Measurements from ENCODE around the gene SENP7.

The SENP7 gene

GRCh38 chr3:101377209-101377608 lies 135.8 kb downstream of the SENP7 start:
- H3K4me3 ChIP-seq (ENCODE audit: low read length): no peak overlapping the region
- DNase-seq (ENCODE audit: low read depth): no peak
- TF ChIP-seq CTCF (conservative IDR thresholded peaks at IDR 0.05; ENCODE audit: low read depth, low read length): no peak

DNA sequence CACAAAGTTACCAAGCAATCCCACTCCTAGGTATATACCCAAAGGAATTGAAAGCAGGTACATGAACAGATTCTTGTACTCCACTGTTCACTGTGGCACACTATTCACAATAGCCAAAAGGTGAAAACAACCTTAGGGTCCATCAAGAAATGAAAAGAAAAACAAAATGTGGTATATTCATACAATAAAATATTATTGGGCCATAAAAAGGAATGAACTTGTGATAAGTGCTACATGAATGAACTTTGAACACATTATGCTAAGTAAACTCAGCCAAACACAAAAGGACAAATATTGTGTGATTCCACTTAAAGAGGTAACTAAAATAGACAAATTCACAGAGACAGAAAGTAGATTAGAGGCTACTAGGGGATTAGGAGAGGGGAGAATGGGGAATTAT lies 137.4 kb downstream of the SENP7 start:
- no peak for DNase-seq (ENCODE audit: low read depth)
- no peak overlapping the region for H3K4me3 ChIP-seq (ENCODE audit: low read length)
- TF ChIP-seq CTCF (conservative IDR thresholded peaks at IDR 0.05; ENCODE audit: low read depth, low read length): no peak

GRCh38 chr3:101362406-101362805 lies 150.6 kb downstream of the SENP7 start:
- TF ChIP-seq CTCF (conservative IDR thresholded peaks at IDR 0.05; ENCODE audit: low read depth, low read length): no peak
- H3K4me3 ChIP-seq (ENCODE audit: low read length): no peak overlapping the region
- DNase-seq (ENCODE audit: low read depth): no peak

DNA sequence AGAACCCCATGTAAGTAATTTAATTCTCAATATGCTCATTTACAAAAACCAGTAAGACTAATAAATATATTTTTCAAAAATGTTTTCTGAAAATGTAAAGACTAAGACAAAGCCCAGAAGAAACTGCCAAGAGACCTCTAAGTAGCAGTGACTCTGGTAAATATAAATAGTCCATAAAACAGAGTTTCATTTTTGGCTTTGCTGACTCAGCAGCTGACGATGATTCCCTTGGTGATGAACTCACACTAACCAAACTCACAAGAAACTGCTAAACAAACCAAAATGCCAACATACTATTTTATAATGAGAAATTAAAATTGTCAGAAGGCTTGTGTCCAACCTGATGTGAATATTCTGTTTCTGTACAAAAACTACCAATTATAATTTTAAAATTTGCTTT lies 161.2 kb downstream of the SENP7 start:
- no peak for DNase-seq (ENCODE audit: low read depth)
- no peak for TF ChIP-seq CTCF (conservative IDR thresholded peaks at IDR 0.05; ENCODE audit: low read depth, low read length)
- H3K4me3 ChIP-seq (ENCODE audit: low read length): no peak overlapping the region

DNA sequence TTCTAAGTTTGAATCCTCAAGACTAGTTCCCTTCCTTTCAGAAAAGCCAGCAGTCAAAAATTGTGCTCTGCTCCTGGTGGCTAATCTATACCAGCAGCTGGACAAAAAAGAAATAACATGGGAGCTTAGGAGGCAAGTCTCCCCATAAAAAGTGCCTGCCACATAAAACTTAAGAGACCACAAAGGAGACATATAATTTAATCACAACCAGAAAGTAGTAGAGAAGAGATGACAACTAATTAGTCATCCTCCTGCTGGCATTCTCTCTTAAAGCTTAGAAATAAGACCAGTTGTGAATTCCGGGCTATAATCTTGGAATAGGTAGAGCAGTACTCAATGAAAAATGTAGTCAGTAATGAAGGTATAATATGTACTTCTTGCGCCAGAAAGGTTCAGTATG lies 172.4 kb downstream of the SENP7 start:
- no peak for DNase-seq (ENCODE audit: low read depth)
- H3K4me3 ChIP-seq (ENCODE audit: low read length): no peak overlapping the region
- TF ChIP-seq CTCF (conservative IDR thresholded peaks at IDR 0.05; ENCODE audit: low read depth, low read length): no peak

DNA sequence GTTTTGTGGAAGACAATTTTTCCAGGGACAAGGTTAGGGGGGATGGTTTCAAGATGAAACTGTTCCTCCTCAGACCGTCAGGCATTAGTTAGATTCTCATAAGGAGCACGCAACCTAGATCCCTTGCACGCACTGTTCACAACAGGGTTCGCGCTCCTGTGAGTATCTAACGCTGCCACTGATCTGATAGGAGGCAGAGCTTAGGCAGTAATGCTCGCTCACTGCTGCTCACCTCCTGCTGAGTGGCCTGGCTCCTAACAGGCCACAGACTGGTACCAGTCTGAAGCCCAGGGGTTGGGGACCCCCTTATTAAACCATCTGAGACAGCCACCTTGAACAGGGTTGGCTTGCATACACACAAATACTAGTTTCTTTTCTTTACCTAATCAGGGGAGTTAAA lies 179.1 kb downstream of the SENP7 start:
- no peak for DNase-seq (ENCODE audit: low read depth)
- no peak overlapping the region for H3K4me3 ChIP-seq (ENCODE audit: low read length)
- TF ChIP-seq CTCF (conservative IDR thresholded peaks at IDR 0.05; ENCODE audit: low read depth, low read length): no peak

GRCh38 chr3:101329016-101329673 lies 183.9 kb downstream of the SENP7 start:
- no peak for TF ChIP-seq CTCF (conservative IDR thresholded peaks at IDR 0.05; ENCODE audit: low read depth, low read length)
- DNase-seq (ENCODE audit: low read depth): no peak
- no peak overlapping the region for H3K4me3 ChIP-seq (ENCODE audit: low read length)

Measured in retinal pigment epithelial cell (primary cell).